Lower lobe of right lung (tissue), 2 donors: ENCODE data around the gene SCN11A. TPM values are rescaled to one million over a fixed set of nuclear protein-coding genes. Genes with fewer than 3 reads are reported as not detected.

ENCODE experiments used
- ATAC-seq, 2 donors: fragments of 200-7000 bp; cut with Tn5 transposase; one replicate each; pipeline ENCODE4 v1.9.1; 2020 to 2022; ENCODE audit warnings: mild to moderate bottlenecking in 2 of 2, moderate library complexity in 2 of 2
- DNase-seq: peaks from one replicate; pipeline ENCODE4 v3.0.0-alpha.2; 2020
- H3K27ac ChIP-seq: fragments of 200-600 bp; one replicate; pipeline ENCODE4 v1.8.0; 2022
- H3K27me3 ChIP-seq: fragments of 200-600 bp; one replicate; pipeline ENCODE4 v1.8.0; 2022; ENCODE audit warnings: low read depth
- H3K36me3 ChIP-seq: fragments of 200-600 bp; one replicate; pipeline ENCODE4 v1.8.0; 2022; ENCODE audit warnings: mild to moderate bottlenecking
- H3K4me1 ChIP-seq: fragments of 200-600 bp; one replicate; pipeline ENCODE4 v1.8.0; 2022
- H3K4me3 ChIP-seq: fragments of 200-600 bp; one replicate; pipeline ENCODE4 v1.8.0; 2022; ENCODE audit warnings: mild to moderate bottlenecking
- H3K9me3 ChIP-seq: fragments of 200-600 bp; one replicate; pipeline ENCODE4 v1.8.0; 2022
- intact Hi-C: fragments of 100-400 bp; cut with DNase I; formaldehyde crosslinking; loops from one replicate; pipeline ENCODE4 v1.11.0; 2022
- total RNA-seq: library from RNA; stranded (reverse); fragmentation: NEBNext Ultra II Directional; extraction: Animal tissue kit (Norgen Biotek cat#: 25700); gene quantifications from one replicate; pipeline ENCODE4 v1.2.1, GENCODE V29; 2021
- TF ChIP-seq, protein P1 (sequence below): fragments of 200-600 bp; IDR thresholded peaks from one replicate; pipeline ENCODE4 v1.8.0; 2022; ENCODE audit warnings: antibody characterized with exemption, mild to moderate bottlenecking
- donor health status: DM: no; HTN: yes; CAD: no; lungs with severe emphysema.

SCN11A gene
- total RNA-seq, 1 donor from 2014 or later = 0.27 TPM

DNA sequence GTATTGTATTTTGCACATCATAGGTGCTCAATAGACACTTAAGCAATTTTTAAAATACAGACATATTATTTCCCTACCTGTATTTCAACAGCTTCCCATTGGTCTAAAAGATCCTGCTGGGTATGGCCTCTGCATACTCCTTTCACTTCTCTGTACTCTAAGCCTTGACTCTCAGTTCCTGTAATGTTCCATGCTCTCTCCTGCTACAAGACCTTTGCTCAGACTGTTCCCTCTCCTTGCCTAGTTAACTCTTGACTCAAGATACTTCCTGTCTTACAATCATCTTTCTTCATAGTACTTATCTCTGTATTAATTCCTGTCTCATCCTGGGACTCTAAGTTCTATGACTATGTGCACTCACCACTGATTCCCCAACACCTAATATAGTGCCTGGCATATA, 1.7 kb downstream of the SCN11A start:
- intact Hi-C loops = no loop called here
- Histone ChIP-seq H3K9me3 (no peaks in the 10 kb centered on the region), H3K27me3 (no peaks in the 10 kb centered on the region), H3K4me3 (no peak overlapping the region), H3K27ac (no peak overlapping the region), H3K4me1 (peaks cover 11% of the 10 kb centered on the region), H3K36me3 (no peaks in the 10 kb centered on the region)
- ATAC-seq = peak; percentile 31 to 58
- no peak for DNase-seq
- TF ChIP-seq, protein P1, sequence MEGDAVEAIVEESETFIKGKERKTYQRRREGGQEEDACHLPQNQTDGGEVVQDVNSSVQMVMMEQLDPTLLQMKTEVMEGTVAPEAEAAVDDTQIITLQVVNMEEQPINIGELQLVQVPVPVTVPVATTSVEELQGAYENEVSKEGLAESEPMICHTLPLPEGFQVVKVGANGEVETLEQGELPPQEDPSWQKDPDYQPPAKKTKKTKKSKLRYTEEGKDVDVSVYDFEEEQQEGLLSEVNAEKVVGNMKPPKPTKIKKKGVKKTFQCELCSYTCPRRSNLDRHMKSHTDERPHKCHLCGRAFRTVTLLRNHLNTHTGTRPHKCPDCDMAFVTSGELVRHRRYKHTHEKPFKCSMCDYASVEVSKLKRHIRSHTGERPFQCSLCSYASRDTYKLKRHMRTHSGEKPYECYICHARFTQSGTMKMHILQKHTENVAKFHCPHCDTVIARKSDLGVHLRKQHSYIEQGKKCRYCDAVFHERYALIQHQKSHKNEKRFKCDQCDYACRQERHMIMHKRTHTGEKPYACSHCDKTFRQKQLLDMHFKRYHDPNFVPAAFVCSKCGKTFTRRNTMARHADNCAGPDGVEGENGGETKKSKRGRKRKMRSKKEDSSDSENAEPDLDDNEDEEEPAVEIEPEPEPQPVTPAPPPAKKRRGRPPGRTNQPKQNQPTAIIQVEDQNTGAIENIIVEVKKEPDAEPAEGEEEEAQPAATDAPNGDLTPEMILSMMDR = no peak

DNA sequence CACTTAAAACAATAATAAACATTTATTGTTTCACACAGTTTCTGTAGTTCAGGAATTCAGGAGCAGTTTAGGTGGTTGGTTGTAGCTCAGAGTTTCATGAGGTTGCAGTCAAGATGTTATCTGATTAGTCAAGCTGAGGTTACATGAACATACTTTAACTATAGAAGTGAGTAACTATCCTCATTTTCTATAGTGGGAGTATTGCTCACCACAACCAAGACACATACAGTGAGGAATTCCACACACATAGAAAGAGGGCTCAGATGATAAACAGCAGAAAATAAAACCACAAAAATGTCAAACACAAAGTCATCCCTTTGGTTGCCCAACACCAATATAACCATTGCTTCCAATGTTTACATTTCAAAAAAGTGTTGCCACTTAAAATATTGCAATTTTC, 13.6 kb downstream of the SCN11A start:
- H3K36me3 ChIP-seq = no peaks in the 10 kb centered on the region
- no peaks in the 10 kb centered on the region for H3K27me3 ChIP-seq
- ATAC-seq (no peak), DNase-seq (no peak)
- no peak overlapping the region for H3K27ac ChIP-seq
- peaks cover 12% of the 10 kb centered on the region for H3K9me3 ChIP-seq
- H3K4me1 ChIP-seq = no peaks in the 10 kb centered on the region
- intact Hi-C loops = no loop called here
- TF ChIP-seq, protein P1 = no peak
- H3K4me3 ChIP-seq = no peak overlapping the region

DNA sequence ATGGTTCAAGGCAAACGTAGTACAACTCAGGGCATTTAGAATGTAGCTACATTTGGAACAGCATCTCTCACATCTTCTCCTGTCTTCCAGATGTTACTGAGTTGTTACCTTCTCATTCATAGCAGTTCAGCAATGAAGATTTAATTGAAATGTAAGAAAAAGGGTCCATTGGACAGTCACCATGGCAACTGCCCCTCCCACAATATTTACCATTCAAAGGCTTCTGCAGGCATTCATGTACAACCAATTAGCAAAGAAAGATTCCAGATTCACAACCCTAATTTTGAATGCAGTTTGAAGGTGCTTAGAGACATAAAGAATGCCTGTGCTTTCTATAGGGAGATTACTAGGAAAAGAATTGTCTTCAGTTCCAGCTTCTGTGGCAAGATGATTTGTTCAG, 22.2 kb downstream of the SCN11A start:
- TF ChIP-seq, protein P1 = no peak
- H3K36me3 ChIP-seq = no peaks in the 10 kb centered on the region
- H3K4me1 ChIP-seq = no peaks in the 10 kb centered on the region
- no peaks in the 10 kb centered on the region for H3K9me3 ChIP-seq
- DNase-seq (no peak), ATAC-seq (no peak)
- H3K27me3 ChIP-seq = no peaks in the 10 kb centered on the region
- H3K27ac ChIP-seq = no peak overlapping the region
- no peak overlapping the region for H3K4me3 ChIP-seq
- intact Hi-C loops = no loop called here

- ATAC-seq = no peak
- H3K4me3 ChIP-seq = no peak overlapping the region
- H3K4me1 ChIP-seq = no peaks in the 10 kb centered on the region
- H3K9me3 ChIP-seq = no peaks in the 10 kb centered on the region
- no peaks in the 10 kb centered on the region for H3K36me3 ChIP-seq
- H3K27me3 ChIP-seq = no peaks in the 10 kb centered on the region
- DNase-seq = no peak
- TF ChIP-seq, protein P1 = no peak
- no peak overlapping the region for H3K27ac ChIP-seq
- intact Hi-C loops = no loop called here
Observed at GRCh38 chr3:39028546-39028945, 23.2 kb downstream of the SCN11A start.

GRCh38 chr3:39025222-39025970, 26.3 kb downstream of the SCN11A start:
- H3K4me3 ChIP-seq = no peak overlapping the region
- DNase-seq = no peak
- H3K36me3 ChIP-seq = no peaks in the 10 kb centered on the region
- no peak overlapping the region for H3K27ac ChIP-seq
- no peaks in the 10 kb centered on the region for H3K9me3 ChIP-seq
- ATAC-seq = peak in 1 of 2 donors; percentile 43
- no peaks in the 10 kb centered on the region for H3K4me1 ChIP-seq
- H3K27me3 ChIP-seq = no peaks in the 10 kb centered on the region
- TF ChIP-seq, protein P1 = no peak
- intact Hi-C loops = no loop called here
